GM20431 (cell line): Measurements from ENCODE around the gene MIF4GD.

Source experiments
- in situ Hi-C: fragments of 300-500 bp; cut with MseI, MboI; formaldehyde crosslinking; loops from one replicate; pipeline ENCODE4 v1.15.0; 2020; ENCODE audit warnings: low sequenced_read_pairs; ENCODE audit not compliant: unreplicated experiment

The MIF4GD gene

GRCh38 chr17:75270966-75271232, at the start of gene MIF4GD:
TSS of gene MIF4GD (minus strand) at chr17:75271231. CDS start at chr17:75270195, 1,036 bp downstream.
- in situ Hi-C loops: no loop called here

DNA sequence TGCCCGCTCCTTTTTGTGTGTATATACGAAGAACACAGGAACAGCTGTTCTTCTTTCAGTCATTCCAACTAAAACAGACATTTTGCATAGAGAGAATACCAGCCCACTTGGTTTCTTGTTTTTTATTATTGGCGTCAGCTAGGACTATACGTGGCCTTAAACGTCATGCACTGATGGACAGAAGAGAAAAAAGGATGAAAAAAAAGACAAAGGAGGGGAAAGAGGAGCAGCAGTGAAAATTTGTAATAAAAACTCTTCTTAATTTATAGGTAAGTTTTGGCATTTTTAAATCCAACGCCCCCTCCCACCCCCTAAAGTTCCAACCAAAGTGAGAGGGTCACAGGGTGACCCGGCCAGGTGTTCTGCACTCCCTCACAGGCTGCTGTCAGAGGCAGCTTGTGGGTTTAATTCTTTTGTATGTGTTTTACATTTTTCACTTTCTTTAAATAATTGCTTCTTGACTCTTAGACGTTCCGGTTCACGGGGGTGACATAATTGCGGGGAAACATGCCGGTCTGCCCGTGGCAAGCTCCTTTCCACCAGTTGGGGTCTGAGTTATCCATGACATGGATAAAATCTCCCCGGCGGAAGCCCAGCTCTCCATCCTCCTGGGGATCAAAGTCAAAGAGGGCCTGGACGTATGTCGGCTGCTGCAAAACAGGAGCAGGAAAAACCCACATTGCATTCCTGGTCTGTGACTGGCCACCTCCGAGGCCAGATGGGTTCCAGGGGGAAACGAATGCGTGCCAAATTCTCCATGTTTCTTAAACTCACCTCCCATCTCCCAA, 49.1 kb upstream of the MIF4GD start:
- in situ Hi-C loops: no loop called here

- in situ Hi-C loops: no loop called here
Observed at GRCh38 chr17:75318615-75319222, 47.7 kb upstream of the MIF4GD start.

DNA sequence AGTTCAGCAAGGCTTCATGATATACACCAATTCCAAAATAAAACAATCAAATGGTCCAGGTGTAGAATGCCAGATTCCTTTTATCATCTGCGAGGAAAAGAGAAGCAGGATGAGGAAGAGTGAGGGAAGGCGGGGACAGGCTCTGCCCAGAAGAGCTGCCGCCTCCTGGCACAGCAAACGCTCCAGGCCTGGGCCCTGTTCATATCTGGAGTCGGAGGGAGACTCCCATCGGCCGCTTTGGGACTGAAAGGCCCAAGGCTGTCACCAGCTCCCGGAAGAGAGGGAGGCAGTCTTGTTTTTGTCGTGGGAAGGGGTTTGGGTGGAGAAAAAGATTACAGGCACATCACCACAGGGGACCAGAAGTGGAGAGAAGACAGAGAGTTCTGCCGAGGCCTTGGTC, 47.2 kb upstream of the MIF4GD start:
- in situ Hi-C loops: no loop called here

DNA sequence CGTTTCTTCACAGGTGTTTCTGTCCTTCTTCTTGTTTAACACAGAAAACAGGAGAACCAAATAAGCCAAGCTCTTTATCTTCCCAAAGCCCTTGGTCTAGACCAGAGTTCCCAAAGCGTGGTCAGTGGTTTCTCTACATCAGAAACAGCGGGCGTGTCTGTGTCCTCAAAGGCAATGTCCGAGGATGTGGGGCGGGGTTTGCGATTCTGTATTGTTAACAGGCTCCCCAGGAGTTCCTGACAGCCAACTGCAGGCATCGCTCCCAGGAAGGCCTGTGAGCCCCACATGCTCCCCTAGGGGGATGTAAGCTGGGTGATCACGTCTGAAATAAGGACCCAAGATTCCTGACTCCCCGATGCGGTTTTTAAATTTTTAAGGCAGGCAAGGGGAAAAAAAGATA, 46.6 kb upstream of the MIF4GD start:
- in situ Hi-C loops: no loop called here

DNA sequence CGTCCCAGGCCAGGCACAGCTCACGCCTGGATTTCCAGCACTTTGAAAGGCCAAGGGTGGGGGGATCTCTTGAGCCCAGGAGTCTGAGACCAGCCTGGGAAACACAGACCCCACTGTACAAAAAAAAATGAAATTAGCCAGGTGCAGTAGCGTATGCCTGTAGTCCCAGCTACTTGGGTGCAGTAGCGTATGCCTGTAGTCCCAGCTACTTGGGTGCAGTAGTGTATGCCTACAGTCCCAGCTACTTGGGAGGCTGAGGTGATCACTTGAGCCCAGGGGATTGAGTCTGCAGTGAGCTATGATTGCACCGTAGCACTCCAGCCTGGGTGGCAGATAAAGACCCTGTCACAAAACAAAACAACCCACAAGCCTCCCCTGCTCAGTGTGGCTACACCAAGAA, 45.2 kb upstream of the MIF4GD start:
- in situ Hi-C loops: no loop called here

DNA sequence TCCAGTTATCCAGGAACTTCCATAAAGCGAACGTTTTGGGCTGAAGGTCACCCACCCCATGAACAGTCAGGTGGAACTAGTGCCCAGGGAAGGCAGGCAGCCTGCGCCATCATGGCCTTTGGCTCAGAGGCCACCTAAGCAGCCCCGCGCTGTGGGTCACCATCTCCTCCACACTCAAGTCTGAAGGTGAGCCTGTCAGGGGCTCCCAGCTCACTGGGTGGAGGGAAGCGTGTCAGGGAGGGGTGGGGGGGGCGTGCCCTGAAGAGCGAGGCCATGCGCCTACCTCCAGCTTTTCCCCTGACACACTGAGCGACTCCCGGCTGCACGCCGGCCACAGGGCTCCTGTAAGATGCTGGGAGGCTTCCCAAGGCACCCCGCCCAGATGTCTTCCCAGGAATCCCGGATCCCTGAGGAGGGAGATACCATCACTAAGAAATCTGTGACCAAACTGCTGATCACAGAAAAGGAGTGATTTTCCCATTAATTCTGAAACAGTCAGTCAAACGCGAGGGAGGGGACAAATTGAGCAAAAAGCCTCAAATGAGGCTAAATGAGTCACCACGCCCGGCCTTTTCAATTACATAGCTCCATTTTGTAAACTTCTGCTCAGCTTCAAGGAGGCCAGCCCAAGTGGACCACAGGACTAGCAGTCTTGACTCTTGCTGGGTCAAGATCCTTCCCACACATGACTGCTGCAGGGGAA, 44.7 kb upstream of the MIF4GD start:
- in situ Hi-C loops: no loop called here

DNA sequence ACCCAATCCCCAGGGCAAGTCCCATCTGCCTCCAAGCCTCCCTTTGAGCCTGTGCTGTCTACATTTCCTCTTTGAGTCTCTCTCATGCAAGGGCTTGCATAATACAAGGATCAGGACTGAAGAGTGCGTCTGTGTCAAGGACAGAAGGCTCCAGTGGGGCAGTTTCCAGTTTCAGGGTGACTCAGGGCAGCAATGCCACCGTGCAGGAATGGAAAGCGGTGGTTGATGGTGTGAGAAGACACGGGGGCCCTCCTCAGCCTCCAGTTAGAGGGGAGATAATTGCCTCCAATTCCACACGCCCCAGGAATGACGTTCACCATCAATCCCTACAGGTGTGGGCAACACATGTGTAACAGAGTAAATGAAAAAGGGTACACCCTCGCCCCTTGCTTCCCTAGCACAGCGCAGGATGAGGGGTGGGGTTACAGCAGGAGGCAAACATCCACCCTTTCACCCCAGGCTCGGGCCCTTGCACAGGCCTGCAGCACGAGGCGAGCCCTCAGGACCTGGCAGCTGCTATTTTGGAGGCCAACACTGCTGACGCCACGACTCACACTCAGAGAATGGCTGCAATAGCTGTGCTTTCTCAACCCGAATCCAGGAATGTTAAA, 43.0 kb upstream of the MIF4GD start:
- in situ Hi-C loops: no loop called here

DNA sequence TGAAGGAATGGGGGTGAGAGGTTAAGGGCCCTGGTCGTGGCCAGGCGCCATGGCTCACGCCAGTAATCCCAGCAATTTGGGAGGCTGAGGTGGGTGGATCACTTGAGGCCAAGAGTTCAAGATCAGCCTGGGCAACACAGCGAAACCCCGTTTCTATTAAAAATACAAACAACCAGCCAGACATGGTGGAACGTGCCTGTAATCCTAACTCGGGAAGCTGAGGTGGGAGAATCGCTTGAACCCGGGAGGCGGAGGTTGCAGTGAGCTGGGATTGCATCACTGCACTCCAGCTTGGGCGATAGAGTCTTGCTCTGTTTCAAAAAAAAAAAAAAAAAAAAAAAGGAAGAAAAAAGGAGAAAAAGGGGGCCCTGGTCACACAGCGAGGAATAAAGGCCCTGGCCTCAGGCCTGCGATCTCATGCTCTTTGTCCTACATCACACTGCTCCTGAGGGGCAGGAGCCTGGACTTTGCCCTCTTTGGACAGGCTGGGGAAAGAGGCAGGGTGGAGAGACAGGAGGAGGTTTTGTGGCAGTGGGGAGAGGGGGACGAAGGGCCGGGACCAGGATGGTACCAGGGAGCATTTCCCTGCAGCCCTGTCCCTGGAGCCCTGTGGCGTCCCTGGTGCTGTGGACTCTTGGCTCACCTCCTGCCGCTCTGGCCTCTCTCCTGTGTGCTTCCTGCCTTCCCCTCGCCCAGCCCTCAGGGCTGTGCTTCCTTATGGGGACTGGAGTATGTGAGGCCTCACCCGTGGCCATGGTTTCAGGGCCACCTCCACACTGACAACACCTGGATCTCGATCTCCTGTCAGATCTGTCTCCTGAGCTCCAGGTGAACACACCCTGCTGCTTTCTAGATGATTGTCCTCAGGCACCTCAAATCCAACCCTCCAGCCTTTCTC, 38.0 kb upstream of the MIF4GD start:
- in situ Hi-C loops: no loop called here

- in situ Hi-C loops: no loop called here
Observed at GRCh38 chr17:75307957-75308731, 37.1 kb upstream of the MIF4GD start.

- in situ Hi-C loops: no loop called here
Observed at GRCh38 chr17:75301502-75302206, 30.6 kb upstream of the MIF4GD start.

GRCh38 chr17:75301049-75301448, 30.0 kb upstream of the MIF4GD start:
- in situ Hi-C loops: no loop called here

DNA sequence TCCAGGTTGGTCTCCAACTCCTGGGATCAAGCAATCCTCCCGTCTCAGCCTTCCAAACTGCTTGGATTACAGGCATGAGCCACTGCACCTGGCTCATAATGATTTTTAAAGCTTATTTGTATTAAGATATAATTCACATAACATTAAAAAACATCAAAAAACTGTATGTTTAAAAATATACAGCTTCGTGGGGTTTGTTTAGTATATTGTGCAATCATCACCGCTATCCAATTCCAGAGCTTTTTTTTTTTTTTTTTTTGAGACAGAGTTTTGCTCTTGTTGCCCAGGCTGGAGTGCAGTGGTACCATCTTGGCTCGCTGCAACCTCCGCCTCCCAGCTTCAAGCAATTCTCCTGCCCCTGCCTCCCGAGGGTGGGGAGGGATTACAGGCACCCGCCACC, 29.2 kb upstream of the MIF4GD start:
- in situ Hi-C loops: no loop called here

DNA sequence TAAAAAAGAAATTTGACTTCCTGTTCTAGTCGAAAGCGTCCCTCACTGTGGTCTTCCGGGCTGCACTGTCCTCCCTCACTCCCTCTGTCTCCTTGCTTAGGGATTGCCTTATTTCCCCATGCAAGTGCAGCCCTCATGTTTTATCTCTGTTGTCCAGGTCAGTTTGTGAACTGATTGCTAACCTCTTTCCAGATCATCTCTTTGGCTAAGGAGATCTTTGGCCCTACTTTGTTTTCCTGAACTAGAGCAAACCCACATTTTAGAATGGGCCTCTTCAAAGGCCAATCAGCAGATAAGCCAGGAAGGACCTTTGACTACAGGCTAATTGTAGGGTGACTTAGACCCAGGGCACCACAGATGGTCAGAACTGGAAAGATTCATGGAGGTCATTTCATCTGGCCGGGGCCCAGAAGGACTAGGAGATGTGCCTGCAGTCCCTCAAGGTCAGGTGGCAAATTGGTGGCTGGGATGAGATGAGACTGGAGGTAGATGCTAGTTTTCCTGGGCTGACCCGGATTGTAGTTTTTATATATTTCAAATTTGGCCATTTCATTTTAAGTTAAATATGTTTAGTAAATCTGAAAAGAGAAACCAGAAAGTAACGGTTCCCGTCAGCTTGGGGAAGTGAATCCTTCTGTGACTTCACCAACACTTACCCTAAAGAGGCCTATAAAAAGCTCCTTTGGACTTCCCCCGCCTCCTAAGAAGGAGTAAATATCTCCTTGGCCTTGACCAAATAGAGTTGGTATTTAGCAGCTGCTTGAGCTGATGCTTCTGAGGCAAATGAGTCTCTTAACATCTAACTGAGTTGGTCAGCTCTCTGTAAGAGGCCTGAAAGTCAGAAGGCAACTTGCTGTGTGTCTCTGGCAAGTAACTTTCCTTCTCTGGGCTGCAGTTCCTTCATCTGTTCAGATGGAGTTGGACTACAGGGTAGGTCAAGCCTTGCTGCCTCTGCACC, 24.4 kb upstream of the MIF4GD start:
- in situ Hi-C loops: loop anchor here (25.0 kb wide), 1 partner anchor 117 kb away; the partner anchor contains the start of gene GRB2

DNA sequence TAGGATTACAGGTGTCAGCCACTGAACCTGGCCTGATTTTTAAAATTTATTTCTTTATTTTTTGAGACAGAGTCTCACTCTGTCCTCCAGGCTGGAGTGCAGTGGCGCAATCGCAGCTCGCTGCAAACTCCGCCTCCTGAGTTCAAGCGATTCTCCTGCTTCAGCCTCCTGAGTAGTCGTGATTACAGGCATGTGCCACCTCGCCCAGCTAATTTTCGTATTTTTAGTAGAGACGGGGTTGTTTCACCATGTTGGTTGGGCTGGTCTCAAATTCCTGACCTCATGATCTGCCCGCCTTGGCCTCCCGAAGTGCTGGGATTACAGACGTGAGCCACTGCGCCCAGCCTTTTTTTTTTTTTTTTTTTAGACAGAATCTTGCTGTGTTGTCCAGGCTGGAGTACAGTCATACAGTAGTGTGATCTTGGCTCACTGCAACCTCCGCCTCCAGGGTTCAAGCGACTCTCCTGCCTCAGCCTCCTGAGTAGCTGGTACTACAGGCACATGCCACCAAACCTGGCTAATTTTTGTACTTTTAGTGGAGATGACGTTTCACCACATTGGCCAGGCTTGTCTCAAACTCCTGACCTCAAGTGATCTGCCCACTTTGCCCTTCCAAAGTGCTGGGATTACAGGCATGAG, 21.9 kb upstream of the MIF4GD start:
- in situ Hi-C loops: loop anchor here (25.0 kb wide), 1 partner anchor 119 kb away; the partner anchor contains the start of gene GRB2

GRCh38 chr17:75289832-75290337, 18.9 kb upstream of the MIF4GD start:
- in situ Hi-C loops: loop anchor here (25.0 kb wide), 1 partner anchor 122 kb away; the partner anchor contains the start of gene GRB2
